Measurements from ENCODE around the gene TMEM243.

- TF ChIP-seq, protein P1, sequence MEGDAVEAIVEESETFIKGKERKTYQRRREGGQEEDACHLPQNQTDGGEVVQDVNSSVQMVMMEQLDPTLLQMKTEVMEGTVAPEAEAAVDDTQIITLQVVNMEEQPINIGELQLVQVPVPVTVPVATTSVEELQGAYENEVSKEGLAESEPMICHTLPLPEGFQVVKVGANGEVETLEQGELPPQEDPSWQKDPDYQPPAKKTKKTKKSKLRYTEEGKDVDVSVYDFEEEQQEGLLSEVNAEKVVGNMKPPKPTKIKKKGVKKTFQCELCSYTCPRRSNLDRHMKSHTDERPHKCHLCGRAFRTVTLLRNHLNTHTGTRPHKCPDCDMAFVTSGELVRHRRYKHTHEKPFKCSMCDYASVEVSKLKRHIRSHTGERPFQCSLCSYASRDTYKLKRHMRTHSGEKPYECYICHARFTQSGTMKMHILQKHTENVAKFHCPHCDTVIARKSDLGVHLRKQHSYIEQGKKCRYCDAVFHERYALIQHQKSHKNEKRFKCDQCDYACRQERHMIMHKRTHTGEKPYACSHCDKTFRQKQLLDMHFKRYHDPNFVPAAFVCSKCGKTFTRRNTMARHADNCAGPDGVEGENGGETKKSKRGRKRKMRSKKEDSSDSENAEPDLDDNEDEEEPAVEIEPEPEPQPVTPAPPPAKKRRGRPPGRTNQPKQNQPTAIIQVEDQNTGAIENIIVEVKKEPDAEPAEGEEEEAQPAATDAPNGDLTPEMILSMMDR (IDR thresholded peaks at IDR 0.05; ENCODE audit: low read depth, low read length): no peak
- TF ChIP-seq EZH2phosphoT487 (IDR thresholded peaks at IDR 0.05; ENCODE audit: low read depth): no peak
Observed at GRCh38 chr7:87267239-87267900, 47.8 kb upstream of the TMEM243 start.
